Nephron (organoid): ENCODE data around the gene GDF7.

ENCODE experiments used
- H3K27ac Mint-ChIP-seq, 3 experiments: 2 replicates each; pipeline ENCODE4 v1.8.0; 2020; ENCODE audit warnings: mixed read lengths in 3 of 3, mild to moderate bottlenecking in 2 of 3, moderate library complexity in 1 of 3
- H3K27me3 Mint-ChIP-seq: 2 replicates; pipeline ENCODE4 v1.8.0; 2021; ENCODE audit warnings: low read depth, mild to moderate bottlenecking, moderate library complexity, mixed read lengths
- H3K36me3 Mint-ChIP-seq: 2 replicates; pipeline ENCODE4 v1.8.0; 2020; ENCODE audit warnings: low read depth, mixed read lengths
- H3K4me1 Mint-ChIP-seq: 2 replicates; pipeline ENCODE4 v1.8.0; 2020; ENCODE audit warnings: mixed read lengths
- H3K4me3 Mint-ChIP-seq, 3 experiments: 2 replicates each; pipeline ENCODE4 v1.8.0; 2020; ENCODE audit warnings: mild to moderate bottlenecking in 3 of 3, mixed read lengths in 3 of 3, moderate library complexity in 2 of 3
- H3K9me3 Mint-ChIP-seq: 2 replicates; pipeline ENCODE4 v1.8.0; 2020; ENCODE audit warnings: mixed read lengths
- CTCF ChIP-seq, 3 experiments: fragments of 200-600 bp; sonication (generic); IDR thresholded peaks; one replicate each; pipeline ENCODE4 v1.5.0; 2021; ENCODE audit warnings: antibody characterized with exemption in 3 of 3; ENCODE audit not compliant: unreplicated experiment in 3 of 3

Gene GDF7

GRCh38 chr2:20654535-20654813, 12.5 kb upstream of the GDF7 start:
- Mint-ChIP-seq H3K27me3 (peaks cover 56% of the 10 kb centered on the region), H3K9me3 (no peaks in the 10 kb centered on the region), H3K27ac (no peak overlapping the region), H3K4me1 (peaks cover 9% of the 10 kb centered on the region), H3K4me3 (no peak overlapping the region), H3K36me3 (no peaks in the 10 kb centered on the region)
- TF ChIP-seq CTCF (IDR thresholded peaks at IDR 0.05; ENCODE audit: unreplicated experiment in 3 of 3) = no peak

DNA sequence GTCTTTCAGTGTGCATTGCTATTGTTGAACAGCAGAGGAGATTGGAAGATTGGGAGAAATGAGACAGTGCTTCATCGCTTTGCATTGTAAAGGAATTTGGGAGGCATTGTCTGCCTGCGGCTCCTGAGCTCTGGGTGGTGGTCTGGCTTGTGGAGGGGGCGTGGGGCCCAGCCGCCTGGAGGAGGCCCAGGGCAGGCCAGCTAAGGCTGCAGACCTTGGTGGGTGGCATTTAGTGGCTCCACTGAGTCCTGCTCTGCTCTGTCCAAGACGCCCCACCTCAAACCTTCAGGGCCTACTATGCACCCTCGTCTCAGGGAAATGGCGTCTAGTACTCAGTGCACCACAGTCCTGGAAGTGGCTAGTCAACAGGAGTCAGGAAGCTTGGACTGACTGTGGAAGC, 10.4 kb upstream of the GDF7 start:
- Mint-ChIP-seq H3K27me3 (peaks cover 77% of the 10 kb centered on the region), H3K36me3 (no peaks in the 10 kb centered on the region), H3K27ac (no peak overlapping the region), H3K9me3 (no peaks in the 10 kb centered on the region), H3K4me1 (no peaks in the 10 kb centered on the region), H3K4me3 (no peak overlapping the region)
- TF ChIP-seq CTCF (IDR thresholded peaks at IDR 0.05; ENCODE audit: unreplicated experiment in 3 of 3) = no peak

DNA sequence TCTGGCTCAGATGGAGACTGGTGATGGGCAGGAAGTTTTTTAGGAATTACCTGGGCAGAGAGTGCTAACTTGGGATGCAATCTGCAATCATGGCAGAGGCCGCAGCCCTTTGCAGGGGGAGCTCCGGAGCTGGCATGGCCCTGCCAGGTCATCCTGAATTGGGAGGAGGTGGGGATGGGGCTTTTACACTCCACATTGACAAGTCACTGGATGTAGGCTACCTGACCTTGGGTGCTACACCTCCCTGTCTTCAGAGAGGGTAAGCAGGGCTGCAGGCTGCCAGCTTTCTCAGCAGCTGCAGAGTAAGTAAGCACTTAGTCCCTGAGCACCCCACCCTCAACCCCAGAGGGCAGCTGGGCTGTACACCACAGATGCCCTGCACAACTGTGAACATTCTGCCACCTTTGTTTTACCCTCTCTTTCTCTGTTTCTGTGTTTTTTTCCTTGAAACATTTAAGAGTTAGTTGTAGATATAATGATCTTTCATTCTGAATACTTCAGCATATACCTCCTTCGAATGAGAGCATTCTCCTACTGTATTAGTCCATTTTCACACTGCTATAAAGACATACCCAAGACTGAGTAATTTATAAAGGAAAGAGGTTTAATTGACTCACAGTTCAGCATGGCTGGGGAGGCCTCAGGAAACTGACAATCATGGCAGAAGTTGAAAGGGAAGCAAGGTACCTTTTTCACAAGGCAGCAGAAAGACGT, 9.3 kb upstream of the GDF7 start:
- Mint-ChIP-seq H3K9me3 (no peaks in the 10 kb centered on the region), H3K4me1 (no peaks in the 10 kb centered on the region), H3K36me3 (no peaks in the 10 kb centered on the region), H3K27ac (no peak overlapping the region), H3K27me3 (peaks cover 77% of the 10 kb centered on the region), H3K4me3 (no peak overlapping the region)
- TF ChIP-seq CTCF (IDR thresholded peaks at IDR 0.05; ENCODE audit: unreplicated experiment in 3 of 3) = no peak

- Mint-ChIP-seq H3K27me3 (peaks cover 91% of the 10 kb centered on the region), H3K4me3 (no peak overlapping the region), H3K36me3 (no peaks in the 10 kb centered on the region), H3K9me3 (no peaks in the 10 kb centered on the region), H3K4me1 (peaks cover 9% of the 10 kb centered on the region), H3K27ac (no peak overlapping the region)
- TF ChIP-seq CTCF (IDR thresholded peaks at IDR 0.05; ENCODE audit: unreplicated experiment in 3 of 3) = no peak
Observed at GRCh38 chr2:20660506-20661420, 6.2 kb upstream of the GDF7 start.

GRCh38 chr2:20661421-20662307, 5.3 kb upstream of the GDF7 start:
- Mint-ChIP-seq H3K36me3 (no peaks in the 10 kb centered on the region), H3K4me3 (no peak overlapping the region), H3K27me3 (peaks cover 99% of the 10 kb centered on the region), H3K27ac (no peak overlapping the region), H3K9me3 (no peaks in the 10 kb centered on the region), H3K4me1 (peaks cover 9% of the 10 kb centered on the region)
- peak; percentile 93 to 97 (median 96) for TF ChIP-seq CTCF (IDR thresholded peaks at IDR 0.05; ENCODE audit: unreplicated experiment in 3 of 3)
